CMK (cell line): ENCODE data around the gene LTB.
"Not testable (repeated sequence)": the region's sequence is repeated elsewhere in the genome, so short reads cannot be mapped to it uniquely, and the experiment has no call there.

Source experiments
- DNase-seq: peaks from one replicate; pipeline ENCODE4 v3.0.0-alpha.2; 2010; ENCODE audit warnings: low read depth

Gene LTB

GRCh38 chr6:31609519-31610406, 27.5 kb upstream of the LTB start:
- DNase-seq, result no peak

GRCh38 chr6:31607317-31607716, 25.1 kb upstream of the LTB start:
- DNase-seq, result no peak

DNA sequence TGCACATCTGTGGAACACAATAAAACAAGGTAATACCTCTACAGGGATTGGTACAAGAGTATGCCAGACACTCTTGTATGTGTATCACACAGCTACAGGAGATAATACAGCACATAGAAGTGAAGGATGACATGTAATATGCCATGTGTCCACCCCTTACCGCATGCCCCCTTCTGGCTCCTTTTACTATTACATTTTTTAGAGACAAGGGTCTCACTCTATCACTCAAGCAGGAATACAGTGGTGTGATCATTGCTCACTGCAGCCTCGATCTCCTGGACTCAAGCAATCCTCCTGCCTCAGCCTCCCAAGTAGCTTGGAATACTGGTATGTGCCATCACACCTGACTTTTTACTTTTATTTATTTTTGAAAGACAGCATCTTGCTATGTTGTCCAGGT, 14.8 kb upstream of the LTB start:
- DNase-seq, result peak; percentile 78

- DNase-seq, result no peak
These were observed 10.2 kb upstream of the LTB start for GRCh38 chr6:31592396-31592771.

DNA sequence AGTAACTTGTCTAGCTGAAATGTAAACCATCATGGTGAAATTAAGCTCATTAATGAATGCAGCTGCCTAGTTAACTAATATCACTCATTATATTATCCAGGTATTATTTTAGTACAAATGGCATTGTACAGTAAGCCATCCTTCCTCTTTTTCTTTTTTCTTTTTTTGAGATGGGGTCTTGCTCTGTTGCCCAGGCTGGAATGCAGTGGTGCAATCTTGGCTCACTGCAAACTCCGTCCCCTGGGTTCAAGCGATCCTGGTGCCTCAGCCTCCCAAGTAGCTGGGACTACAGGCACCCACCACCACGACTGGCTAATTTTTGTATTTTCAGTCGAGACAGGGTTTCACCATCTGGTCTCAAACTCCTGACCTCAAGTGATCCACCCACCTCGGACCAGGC, 8.5 kb upstream of the LTB start:
- not testable (repeated sequence) for DNase-seq

DNA sequence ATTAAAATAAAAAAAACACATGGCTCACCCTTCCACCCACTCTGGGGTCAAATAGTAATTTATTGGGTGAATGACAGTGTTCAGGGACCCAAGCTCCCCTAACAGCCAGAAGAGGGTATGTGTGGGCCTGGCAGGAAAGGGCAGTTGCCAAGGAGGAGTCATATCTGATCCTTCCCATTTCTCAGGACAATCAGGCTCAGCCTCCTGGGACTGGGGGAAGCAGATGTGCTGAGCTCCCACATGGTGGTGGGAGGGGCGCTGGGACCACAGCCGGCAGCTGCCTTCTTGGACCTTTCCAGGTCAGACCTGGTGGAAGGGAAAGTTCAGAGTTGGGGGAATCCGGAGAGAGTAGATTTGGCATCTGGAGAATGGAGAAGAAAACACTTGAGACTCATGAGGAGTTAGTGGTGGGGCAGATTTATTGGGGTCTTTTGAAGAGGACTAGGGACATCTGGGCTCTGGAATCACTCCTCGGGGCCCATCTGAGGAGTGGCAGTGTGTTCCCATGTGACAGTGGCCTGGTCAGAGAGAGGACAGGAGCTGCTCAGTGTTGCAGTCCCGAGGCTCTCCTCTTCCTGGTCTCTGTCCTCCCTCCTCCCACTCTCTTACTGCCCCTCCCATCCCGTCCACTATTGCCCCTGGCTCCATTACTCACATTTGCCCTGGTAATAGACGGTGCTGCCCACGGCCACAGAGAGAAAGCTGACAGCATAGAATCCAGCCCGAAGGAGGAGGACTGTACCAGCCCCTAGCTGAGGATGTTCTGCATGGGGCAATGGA, 6.8 kb upstream of the LTB start:
- no peak for DNase-seq

GRCh38 chr6:31587791-31588777, 5.9 kb upstream of the LTB start:
- peak; percentile 63 for DNase-seq

DNA sequence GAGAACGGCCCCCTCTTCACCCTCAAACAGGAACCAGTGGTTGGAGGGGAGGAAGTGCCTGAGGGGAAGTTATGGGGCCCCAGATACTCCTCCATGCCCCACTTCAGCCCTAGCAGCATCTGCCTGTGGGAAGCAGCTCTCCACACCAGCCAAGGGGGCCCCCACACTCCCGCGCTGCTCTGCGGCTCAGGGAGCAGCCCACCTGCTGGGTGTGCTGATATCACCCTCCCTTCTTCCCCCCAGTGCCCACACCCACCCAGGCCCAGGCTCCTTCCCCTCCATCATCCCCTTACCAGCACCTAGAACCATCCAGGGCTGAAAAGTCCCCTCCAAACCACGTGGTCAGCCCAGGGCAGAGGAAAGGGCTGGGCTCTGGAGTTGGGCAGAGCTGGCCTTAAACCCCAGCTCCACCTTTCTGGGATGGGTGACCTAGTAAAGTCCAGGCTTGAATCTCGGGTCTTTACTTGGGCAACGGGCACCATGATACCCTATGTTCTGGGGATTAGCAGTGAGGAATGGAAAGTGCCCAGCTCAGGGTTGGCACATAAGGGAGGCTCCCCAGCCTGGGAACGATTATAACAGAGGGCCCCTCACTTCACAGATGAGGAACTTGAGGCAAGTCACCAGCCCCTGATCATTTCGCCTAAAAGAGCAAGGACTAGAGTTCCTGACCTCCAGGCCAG, 4.5 kb upstream of the LTB start:
- DNase-seq, result peak; percentile 97

- peak; percentile 84 for DNase-seq
These were observed 3.8 kb upstream of the LTB start, which contains the start of gene LST1 for GRCh38 chr6:31586008-31586407. Gene LST1 (plus strand): TSS chr6:31586277. CDS start chr6:31587300, 1,023 bp downstream.

DNA sequence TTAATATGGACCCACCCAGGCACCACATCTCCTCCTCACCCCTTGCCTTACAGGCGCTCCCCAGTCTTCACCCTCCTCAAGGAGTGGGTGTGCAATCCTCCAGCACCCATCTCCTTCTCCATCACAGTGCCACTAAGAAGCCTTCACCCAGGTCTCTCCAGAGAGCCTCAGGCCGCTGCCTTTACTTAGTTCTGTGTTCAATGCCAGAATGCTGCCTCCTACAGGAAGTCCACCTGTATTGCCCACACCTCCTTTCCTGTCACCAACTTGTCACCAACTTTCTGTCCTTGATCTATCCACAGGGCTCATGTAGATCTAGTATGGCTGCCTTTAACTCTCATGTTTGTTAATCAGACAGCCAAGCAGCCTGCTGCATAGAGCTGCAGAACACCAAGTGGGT, 3.3 kb upstream of the LTB start:
- DNase-seq, result peak; percentile 63

GRCh38 chr6:31581434-31582229, 592 bp downstream of the LTB start:
- DNase-seq, result no peak

DNA sequence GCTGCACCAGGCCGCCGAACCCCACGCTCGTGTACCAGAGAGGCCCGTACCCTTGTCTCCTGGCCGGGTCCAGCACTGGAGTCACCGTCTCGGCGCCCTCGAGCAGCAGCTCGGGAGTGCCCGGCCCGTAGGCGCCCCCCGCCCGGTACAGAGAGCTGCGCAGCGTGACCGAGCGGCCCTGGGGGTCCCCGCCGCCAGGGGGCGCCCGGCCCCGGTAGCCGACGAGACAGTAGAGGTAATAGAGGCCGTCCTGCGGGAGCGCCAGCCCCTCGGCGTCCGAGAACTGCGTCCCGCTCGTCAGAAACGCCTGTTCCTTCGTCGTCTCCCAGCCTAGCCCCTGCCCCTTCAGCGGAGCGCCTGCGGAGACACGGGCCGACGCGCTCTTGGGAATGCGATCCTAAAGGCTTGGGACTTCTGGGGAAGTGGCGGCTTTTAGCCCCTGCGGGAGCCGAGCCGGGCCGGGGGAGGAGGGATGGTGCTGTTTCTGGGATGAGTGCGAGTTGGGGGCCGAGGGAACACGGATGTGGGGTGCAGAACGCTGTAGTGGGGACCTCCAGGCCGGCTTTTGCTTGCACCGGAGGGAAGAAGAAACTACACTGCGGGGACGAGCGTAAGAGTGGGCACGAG, 1.3 kb downstream of the LTB start:
- peak; percentile 90 for DNase-seq

GRCh38 chr6:31580438-31580740, 1.8 kb downstream of the LTB start:
- no peak for DNase-seq

DNA sequence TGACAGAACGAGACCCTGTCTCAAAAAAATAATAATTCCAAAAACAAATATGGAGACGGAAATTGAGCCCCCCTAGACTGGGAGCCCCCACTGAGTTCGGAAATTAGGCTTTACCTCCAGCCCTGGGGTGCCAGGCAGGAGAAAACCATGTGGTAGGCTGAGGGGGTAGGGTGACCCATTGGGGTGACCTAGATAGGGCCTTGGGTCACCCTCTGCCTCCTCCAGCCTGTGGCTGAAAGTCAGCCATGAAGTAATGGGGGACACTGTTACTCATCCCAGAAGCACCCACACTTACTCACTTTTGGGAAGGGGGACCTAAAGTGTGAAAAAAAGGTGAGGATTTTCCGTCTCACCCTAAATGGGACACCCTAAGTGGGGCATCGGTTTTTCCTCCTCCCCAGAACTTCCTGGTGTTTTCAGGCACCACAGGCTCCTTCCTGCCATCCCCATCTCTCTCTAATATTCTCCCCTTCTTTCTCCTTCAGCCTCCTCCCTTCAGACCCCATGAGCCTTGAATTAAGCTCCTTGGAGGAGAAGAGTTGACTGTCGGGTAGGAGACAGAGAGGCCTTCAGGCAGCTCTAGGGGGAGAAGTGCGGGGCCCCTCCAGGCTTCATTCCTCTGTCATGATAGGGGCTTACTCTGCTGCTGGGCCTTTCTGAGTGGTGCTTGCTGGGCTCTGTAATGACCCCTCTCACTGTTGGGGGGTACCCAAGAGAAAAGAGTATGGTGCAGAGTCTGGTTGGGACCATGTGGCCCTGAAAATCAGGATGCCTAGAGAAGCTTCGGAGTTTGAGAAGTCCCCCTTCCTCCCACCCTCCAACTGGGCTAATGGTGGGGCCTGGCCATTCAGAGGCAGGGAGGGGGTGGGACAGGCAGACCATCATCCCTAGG, 2.4 kb downstream of the LTB start:
- no peak for DNase-seq

DNA sequence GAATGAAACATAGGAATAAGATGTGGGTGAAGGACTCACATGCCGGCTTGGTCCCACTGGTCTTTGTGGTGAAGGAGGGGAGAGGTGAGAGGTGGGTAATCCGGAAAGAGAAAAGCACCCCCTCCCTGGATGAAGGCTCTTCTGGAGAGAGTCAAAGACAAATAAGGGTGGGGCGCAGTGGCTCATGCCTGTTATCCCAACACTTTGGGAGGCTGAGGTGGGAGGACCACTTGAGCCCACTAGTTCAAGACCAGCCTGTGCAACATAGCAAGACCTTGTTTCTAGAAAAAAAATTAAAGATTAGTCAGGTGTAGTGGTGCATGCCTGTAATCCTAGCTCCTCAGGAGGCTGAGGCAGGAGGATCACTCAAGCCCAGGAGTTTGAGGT, 3.1 kb downstream of the LTB start:
- DNase-seq, result no peak

DNA sequence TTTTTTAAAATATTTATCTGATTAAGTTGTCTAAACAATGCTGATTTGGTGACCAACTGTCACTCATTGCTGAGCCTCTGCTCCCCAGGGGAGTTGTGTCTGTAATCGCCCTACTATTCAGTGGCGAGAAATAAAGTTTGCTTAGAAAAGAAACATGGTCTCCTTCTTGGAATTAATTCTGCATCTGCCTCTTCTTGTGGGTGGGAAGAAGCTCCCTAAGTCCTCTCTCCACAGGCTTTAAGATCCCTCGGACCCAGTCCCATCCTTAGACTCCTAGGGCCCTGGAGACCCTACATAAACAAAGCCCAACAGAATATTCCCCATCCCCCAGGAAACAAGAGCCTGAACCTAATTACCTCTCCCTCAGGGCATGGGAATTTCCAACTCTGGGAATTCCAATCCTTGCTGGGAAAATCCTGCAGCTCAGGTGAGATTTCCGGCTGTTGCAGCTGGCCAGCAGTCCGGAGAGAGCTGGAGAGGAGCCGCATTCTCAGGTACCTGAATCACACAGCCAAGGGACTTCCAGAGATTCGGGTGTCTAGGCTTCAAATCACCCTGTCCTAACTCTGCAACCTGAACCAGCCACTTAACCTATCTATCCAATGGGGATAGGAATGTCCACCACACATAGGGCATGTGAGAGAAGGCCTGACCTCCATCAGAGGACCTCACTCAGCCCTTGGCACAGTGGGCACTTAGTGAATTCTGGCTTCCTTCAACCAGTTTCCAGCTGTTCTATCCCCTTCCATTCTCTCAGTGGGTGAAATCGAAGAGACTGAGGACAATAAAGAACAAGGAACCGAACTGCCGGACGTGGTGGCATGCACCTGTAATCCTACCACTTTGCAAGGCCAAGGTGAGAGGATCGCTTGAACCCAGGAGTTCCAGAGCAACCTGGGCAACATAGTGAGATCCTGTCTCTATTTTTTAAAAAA, 3.8 kb downstream of the LTB start:
- DNase-seq, result no peak

- DNase-seq, result no peak
These were observed 4.7 kb downstream of the LTB start for GRCh38 chr6:31577579-31577966.

GRCh38 chr6:31576897-31577578, 5.2 kb downstream of the LTB start:
- no peak for DNase-seq
